ENCODE data around the gene GCKR.

GCKR gene

DNA sequence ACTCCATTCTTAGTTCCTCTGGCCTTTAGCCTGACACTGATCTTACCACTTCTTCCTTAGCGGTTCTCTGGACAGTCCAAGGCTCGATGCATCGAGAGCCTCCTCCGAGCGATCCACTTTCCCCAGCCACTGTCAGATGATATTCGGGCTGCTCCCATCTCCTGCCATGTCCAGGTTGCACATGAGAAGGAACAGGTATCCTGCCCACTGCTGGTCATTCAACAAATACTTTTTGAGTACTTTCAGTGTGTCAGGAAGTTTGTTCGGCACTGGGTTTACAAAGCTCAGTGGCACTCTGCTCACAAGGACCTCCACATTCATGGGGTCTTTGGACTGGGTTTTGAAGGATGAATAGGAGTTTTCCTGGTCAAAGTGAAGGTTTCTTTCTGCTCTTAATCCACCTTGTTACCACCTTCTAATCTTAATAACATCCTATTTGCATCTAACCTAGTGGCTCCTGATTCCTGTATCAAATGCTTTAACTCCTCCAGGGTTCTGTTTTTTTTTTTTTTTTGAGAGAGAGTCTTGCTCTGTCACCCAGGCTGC, 25.8 kb downstream of the GCKR start:
- no peak for TF ChIP-seq TCF12 (IDR thresholded peaks at IDR 0.05; ENCODE audit: low read depth)
- no peak for TF ChIP-seq YY1 (IDR thresholded peaks at IDR 0.05; ENCODE audit: low read depth)
- no peak for TF ChIP-seq MAX (IDR thresholded peaks at IDR 0.05)
- TF ChIP-seq CEBPB (IDR thresholded peaks at IDR 0.05) = no peak
- no peak for TF ChIP-seq TAF1 (IDR thresholded peaks at IDR 0.05; ENCODE audit: low read depth)

DNA sequence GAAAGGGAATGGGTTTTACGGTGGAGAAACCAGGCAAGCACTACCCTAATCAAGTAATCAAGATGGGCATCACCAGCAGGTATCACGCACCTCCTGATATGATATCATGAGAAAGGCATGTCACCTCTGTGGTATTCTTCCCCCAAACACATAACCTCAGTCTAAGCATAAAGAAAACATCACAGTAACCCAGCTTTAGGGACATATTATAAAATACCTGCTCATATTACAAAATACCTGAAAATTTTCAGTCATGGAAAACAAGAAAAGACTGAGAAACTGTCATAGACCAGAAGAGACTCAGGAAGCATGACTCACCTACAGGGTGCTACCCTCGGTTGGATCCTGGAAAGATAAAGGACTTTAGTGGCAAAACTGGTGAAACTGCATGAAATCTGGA, 30.5 kb downstream of the GCKR start:
- TF ChIP-seq RAD21 (IDR thresholded peaks at IDR 0.05; ENCODE audit: low read depth) (no peak), MAX (IDR thresholded peaks at IDR 0.05) (no peak), TCF12 (IDR thresholded peaks at IDR 0.05; ENCODE audit: low read depth) (no peak), REST (IDR thresholded peaks at IDR 0.05; ENCODE audit: low read depth) (no peak), TAF1 (IDR thresholded peaks at IDR 0.05; ENCODE audit: low read depth) (no peak), YY1 (IDR thresholded peaks at IDR 0.05; ENCODE audit: low read depth) (no peak), EP300 (IDR thresholded peaks at IDR 0.05; ENCODE audit: borderline replicate concordance) (no peak), CREB1 (IDR thresholded peaks at IDR 0.05; ENCODE audit: low read depth) (no peak)
- TF ChIP-seq, protein P1, sequence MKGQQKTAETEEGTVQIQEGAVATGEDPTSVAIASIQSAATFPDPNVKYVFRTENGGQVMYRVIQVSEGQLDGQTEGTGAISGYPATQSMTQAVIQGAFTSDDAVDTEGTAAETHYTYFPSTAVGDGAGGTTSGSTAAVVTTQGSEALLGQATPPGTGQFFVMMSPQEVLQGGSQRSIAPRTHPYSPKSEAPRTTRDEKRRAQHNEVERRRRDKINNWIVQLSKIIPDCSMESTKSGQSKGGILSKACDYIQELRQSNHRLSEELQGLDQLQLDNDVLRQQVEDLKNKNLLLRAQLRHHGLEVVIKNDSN (IDR thresholded peaks at IDR 0.05) = no peak

GRCh38 chr2:27531983-27532382, 35.3 kb downstream of the GCKR start:
- no peak for TF ChIP-seq CEBPB (IDR thresholded peaks at IDR 0.05)
- no peak for TF ChIP-seq TCF12 (IDR thresholded peaks at IDR 0.05; ENCODE audit: low read depth)
- TF ChIP-seq REST (IDR thresholded peaks at IDR 0.05; ENCODE audit: low read depth) = no peak
- no peak for TF ChIP-seq MAX (IDR thresholded peaks at IDR 0.05)

- TF ChIP-seq YY1 (IDR thresholded peaks at IDR 0.05; ENCODE audit: low read depth) (no peak), ZBTB7A (IDR thresholded peaks at IDR 0.05; ENCODE audit: low read depth) (no peak), TEAD4 (IDR thresholded peaks at IDR 0.05) (no peak), EGR1 (IDR thresholded peaks at IDR 0.05) (no peak), TAF1 (IDR thresholded peaks at IDR 0.05; ENCODE audit: low read depth) (no peak), REST (IDR thresholded peaks at IDR 0.05; ENCODE audit: low read depth) (no peak), MAX (IDR thresholded peaks at IDR 0.05) (no peak), CREB1 (IDR thresholded peaks at IDR 0.05; ENCODE audit: low read depth) (no peak), CEBPB (IDR thresholded peaks at IDR 0.05) (no peak), TCF12 (IDR thresholded peaks at IDR 0.05; ENCODE audit: low read depth) (no peak), NFIC (IDR thresholded peaks at IDR 0.05) (no peak), RAD21 (IDR thresholded peaks at IDR 0.05; ENCODE audit: low read depth) (no peak), FOXM1 (IDR thresholded peaks at IDR 0.05; ENCODE audit: borderline replicate concordance, low read depth) (no peak), EP300 (IDR thresholded peaks at IDR 0.05; ENCODE audit: borderline replicate concordance) (no peak)
- TF ChIP-seq, protein P1 (IDR thresholded peaks at IDR 0.05) = no peak
These were observed 40.6 kb downstream of the GCKR start for GRCh38 chr2:27537287-27537686.

All from Ishikawa (cell line).